Measurements from ENCODE around the gene EVA1C. TPM values are rescaled to one million over a fixed set of nuclear protein-coding genes. Genes with fewer than 3 reads are reported as not detected.

EVA1C gene
- total RNA-seq, 1 experiment from 2014 or later: 29.3 TPM

GRCh38 chr21:32442566-32443318, 30.2 kb downstream of the EVA1C start:
- no peak overlapping the region for H3K9ac ChIP-seq (ENCODE audit: low read length)
- ATAC-seq: no peak
- H3K4me2 ChIP-seq (ENCODE audit: low read length): no peak overlapping the region
- CTCF ChIA-PET: no interaction called here
- intact Hi-C loops (cut with micrococcal nuclease): no loop called here
- no peak for DNase-seq (ENCODE audit: low read depth, low spot score)
- RAD21 ChIA-PET (ENCODE audit: low non-redundant PET in 1 of 2, low total read pairs in 2 of 2, uncharacterized antibody in 2 of 2, unreplicated experiment in 2 of 2): no interaction called here
- peaks cover 2 to 10% of the 10 kb centered on the region in 2 experiments; a peak in 2 of 4 replicates for H3K4me1 ChIP-seq (ENCODE audit: control insufficient read depth in 1 of 2, insufficient read depth in 2 of 2, low read length in 2 of 2)
- no peaks in the 10 kb centered on the region for H3K9me3 ChIP-seq (ENCODE audit: control insufficient read depth in 1 of 2, insufficient read depth in 1 of 2, low read depth in 1 of 2, low read length in 2 of 2)
- H3K4me3 ChIP-seq (replicated peaks in 1 of 2; ENCODE audit: low read depth in 1 of 2, low read length in 2 of 2): no peak overlapping the region
- no peak overlapping the region for H2AFZ ChIP-seq (ENCODE audit: low read depth, low read length, poor library complexity, severe bottlenecking)
- H3K79me2 ChIP-seq (ENCODE audit: insufficient read depth, low read length): peaks cover 42% of the 10 kb centered on the region; the same call in 1 of the 2 replicates
- no peaks in the 10 kb centered on the region for H3K9me2 ChIP-seq (ENCODE audit: insufficient read depth)
- H3K36me3 ChIP-seq (ENCODE audit: control insufficient read depth in 1 of 2, insufficient read depth in 2 of 2, low read length in 2 of 2): peaks cover 0 to 17% of the 10 kb centered on the region in 2 experiments; a peak in 1 of 4 replicates
- no TSS peak for BruUV-seq (replicated peaks)
- POLR2A ChIA-PET: no interaction called here
- no peaks in the 10 kb centered on the region for H4K20me1 ChIP-seq (ENCODE audit: insufficient read depth)
- no peaks in the 10 kb centered on the region for H3K27me3 ChIP-seq (ENCODE audit: insufficient read depth, low read length)
- no peak for TF ChIP-seq YY1 (IDR thresholded peaks at IDR 0.05; ENCODE audit: extremely low read depth, insufficient replicate concordance, low read depth, low read length)
- TF ChIP-seq ELF1 (IDR thresholded peaks at IDR 0.05; ENCODE audit: borderline replicate concordance, low read depth): no peak
- TF ChIP-seq ZNF274 (IDR thresholded peaks at IDR 0.05; ENCODE audit: low read depth, low read length): no peak
- TF ChIP-seq ZFX (IDR thresholded peaks at IDR 0.05): no peak
- no peak for TF ChIP-seq MAX (IDR thresholded peaks at IDR 0.05)
- TF ChIP-seq RAD21 (IDR thresholded peaks at IDR 0.05; ENCODE audit: low read depth): no peak
- TF ChIP-seq SP1 (IDR thresholded peaks at IDR 0.05; ENCODE audit: low read depth): no peak
- no peak for TF ChIP-seq CTCF (IDR thresholded peaks at IDR 0.05 in 2 of 3, conservative IDR thresholded peaks at IDR 0.05 in 1 of 3; ENCODE audit: borderline replicate concordance in 1 of 3, insufficient read depth in 1 of 3, low read depth in 2 of 3, low read length in 2 of 3)
- no peak for TF ChIP-seq CBX3 (IDR thresholded peaks at IDR 0.05; ENCODE audit: low read depth)
- TF ChIP-seq JUND (IDR thresholded peaks at IDR 0.05): no peak
- TF ChIP-seq EGR1 (IDR thresholded peaks at IDR 0.05; ENCODE audit: low read depth): no peak
- TF ChIP-seq TCF7L2 (IDR thresholded peaks at IDR 0.05; ENCODE audit: borderline replicate concordance, extremely low read depth, insufficient read depth, insufficient read length): no peak
- no peak for TF ChIP-seq EZH2 (IDR thresholded peaks at IDR 0.05)
- no peak for TF ChIP-seq EZH2phosphoT487 (IDR thresholded peaks at IDR 0.05; ENCODE audit: borderline replicate concordance)
- TF ChIP-seq POLR2A (IDR thresholded peaks at IDR 0.05; ENCODE audit: borderline replicate concordance, extremely low read depth, insufficient read depth, insufficient read length): no peak
- TF ChIP-seq ZBTB33 (IDR thresholded peaks at IDR 0.05; ENCODE audit: extremely low read depth, insufficient replicate concordance, low read length): no peak
- no peak overlapping the region for H3K27ac ChIP-seq (ENCODE audit: low read depth, low read length)

Measured in HCT116 (cell line).